Central memory CD4-positive, alpha-beta T cell (primary cell): Measurements from ENCODE around the gene SEPTIN8.

ENCODE experiments used
- DNase-seq: peaks from one replicate; pipeline ENCODE4 v3.0.0; 2022

SEPTIN8 gene

GRCh38 chr5:132764051-132764450 is 13.0 kb downstream of the SEPTIN8 start:
- no peak for DNase-seq

- DNase-seq = no peak
Observed at GRCh38 chr5:132763181-132764036, 13.6 kb downstream of the SEPTIN8 start.

DNA sequence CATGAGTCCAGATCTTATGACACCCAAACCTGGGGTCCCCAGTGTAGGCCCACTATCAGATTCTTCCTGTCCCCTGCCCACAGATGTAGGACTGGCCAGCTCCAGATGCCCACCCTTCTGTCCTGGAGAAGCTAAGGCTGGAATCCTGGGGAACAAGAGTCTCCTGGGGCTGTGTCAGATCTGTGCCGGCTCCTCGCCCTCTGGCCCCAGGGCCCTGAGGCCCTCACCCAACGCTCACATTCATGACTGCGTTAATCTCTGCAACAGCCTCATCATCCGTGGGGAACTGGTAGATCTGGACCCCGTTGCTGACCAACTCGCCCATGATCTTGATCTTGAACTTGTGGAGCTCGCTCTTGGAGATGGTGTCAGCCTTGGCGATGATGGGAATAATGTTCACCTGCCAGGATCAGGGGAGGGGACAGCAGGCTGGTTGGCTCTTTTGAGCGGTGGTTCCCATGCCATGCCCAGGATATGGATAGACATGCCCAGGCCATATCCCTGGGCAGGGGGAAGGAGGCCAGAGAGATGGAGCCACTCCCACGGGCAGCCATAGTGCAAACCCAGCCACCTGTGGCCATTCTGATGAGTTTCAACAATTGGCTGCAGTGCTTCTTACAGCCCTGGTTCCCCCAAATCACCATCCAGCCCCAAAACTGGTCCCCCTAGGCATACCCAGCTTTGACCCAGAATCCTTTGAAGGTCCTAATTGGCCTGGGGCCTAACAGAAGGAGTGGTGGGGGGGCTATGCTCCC is 14.6 kb downstream of the SEPTIN8 start:
- DNase-seq = no peak

DNA sequence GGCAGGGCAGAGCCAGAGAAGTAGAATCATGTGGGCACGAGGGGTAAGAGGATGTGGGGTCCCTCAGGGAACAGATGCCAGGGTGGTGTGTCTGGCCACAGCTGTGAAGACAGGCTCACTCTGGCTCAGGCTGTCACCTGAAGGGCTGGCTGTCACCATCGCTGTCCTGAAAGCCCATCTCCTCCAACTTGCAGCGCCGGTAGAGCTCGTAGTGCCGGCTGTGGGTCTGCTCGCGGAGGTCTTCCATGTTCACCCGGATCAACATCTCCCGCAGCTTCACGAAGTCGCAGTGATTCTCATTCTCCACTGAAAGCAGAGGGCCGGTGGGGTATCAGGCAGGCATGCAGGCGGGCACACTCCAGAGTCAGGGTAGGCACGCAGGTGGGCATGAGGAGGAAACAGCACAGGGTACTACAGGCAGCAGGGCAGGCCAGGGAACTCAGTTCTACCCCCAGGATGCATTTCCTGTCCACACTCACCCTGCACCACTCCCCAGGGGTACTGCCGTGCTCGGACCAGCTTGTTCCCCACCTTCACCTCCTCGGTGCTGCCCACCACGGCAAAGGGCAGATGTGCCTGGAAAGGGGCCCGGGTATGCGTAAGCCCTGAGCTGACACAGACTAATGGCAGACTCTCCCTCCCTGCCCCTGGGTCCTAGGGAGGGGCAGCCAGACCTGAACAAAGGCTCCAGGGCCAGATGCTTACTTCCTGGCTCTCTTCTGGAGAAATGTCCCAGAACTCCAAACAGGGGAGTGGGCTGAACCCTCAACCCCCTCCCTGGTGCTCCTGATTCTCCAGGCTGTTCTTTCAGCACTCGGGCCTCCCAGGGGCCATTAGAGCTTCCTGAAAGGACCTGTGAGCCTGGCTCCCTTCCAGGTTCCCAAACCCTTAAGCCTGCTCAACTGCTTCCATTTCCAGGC is 15.5 kb downstream of the SEPTIN8 start:
- DNase-seq = no peak

DNA sequence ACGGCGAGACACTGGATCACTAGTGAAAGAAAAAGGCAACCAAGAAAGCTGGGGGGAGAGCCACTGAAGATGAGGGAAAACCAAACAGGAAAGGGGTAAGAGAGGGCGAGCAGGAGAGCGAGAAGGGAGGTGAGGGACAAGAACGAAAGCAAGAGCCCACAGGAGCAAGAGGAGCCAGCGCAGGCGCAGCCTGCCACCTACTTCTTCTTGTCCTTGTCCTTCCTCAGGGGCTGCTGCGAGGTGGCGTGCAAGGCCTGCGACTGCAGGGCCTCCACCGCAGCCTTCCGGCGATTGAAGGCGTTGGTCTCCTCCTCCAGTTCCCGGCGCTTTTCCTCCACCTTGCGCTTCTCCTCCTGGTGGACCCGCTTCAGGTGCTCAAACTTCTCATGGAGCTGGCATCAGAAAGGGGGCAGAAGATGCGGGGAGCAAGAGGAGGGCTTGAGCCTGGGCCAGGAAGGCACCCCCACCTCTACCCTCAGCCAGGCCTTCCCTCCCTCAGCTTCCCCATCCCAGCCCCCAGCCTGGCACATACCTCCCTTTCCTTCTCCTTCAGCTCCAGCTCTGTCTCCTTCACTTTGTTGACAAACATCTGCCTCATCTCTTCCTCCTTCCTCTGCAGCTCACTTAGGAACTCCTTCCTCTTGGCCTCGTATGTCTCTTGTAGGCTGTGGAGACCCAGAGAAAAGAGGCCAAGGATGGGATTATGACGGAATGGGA is 16.3 kb downstream of the SEPTIN8 start:
- no peak for DNase-seq

DNA sequence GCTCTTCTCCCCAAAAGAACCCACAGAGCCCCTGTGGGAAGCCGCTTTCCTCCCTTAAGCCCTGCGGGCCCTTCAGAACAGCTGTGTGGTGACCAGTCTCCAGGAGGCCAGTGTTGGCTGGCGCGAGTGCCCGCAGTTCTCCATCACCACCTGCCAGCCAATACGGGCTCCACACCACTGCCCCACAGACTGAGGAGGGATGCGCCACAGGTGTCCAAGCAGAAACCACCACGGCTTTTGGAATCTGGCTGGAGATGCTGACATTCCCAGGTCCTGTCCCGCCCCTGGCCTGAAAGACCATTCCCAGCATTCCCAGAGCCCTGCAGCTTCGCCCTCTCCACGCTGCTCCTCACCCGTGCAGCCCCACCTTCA is 17.0 kb downstream of the SEPTIN8 start:
- DNase-seq = no peak

- no peak for DNase-seq
Observed at GRCh38 chr5:132759114-132760048, 17.7 kb downstream of the SEPTIN8 start.

- no peak for DNase-seq
Observed at GRCh38 chr5:132758451-132758850, 18.6 kb downstream of the SEPTIN8 start.

DNA sequence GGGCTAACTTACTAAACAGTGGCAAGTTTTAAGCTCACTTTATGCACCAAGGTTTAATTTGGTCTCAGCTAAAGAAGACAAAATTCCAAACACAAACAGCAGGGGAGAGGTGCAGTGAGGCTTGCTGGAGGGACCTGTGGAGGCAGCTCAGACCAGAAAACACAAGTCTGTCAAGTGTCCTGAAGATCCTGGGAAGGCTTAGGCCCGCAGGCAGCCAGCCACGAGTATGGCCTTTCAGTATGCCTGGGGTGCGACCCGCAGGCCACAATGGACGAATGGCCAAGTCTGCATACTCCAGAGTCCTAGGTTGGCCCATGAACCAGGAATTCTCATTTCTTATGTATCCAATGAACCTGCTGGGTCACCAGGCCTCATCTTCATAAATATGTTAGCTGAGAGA is 20.5 kb downstream of the SEPTIN8 start:
- DNase-seq = no peak

GRCh38 chr5:132754947-132755346 is 22.1 kb downstream of the SEPTIN8 start:
- no peak for DNase-seq

- no peak for DNase-seq
Observed at GRCh38 chr5:132754111-132754510, 22.9 kb downstream of the SEPTIN8 start.

DNA sequence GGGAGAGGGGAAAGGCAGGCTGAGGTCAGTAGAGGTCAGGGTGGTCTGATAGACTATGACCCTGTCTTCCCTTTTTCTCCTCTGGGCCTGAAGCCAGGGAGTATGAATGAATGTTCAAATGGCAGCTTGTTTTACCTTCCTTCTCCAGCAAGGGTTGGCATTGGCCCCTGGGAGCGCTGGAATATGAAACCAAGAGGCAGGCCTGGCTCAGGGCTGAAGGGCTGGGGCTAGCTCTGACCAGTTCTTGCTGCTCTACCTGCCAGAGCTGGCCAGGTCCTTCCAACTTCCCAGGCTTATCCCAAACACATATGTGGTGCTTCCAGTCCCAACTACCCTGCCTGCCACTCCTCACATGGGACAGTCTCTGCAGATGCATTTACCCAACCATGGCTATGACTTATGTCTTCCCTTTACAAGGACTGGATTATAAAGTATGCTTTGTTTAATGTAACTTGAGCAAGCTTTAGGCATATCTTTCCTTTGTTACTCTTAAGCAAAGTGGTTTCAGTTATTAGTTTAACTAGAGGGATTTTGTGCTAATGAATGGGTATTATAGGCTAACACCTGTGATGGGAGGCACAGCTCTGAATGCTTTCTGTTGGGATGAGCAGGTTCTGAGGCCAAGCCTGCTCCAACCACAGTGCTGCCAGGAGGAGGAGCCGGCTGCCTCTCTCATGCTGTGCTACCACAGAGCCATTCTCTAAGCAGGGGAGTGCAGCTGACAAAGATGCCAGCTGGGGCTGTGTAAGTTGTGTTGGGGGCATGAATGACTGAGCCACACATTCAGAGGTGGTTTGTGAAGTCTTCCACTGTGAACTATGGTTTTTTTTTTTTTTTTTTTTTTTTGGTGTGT is 23.7 kb downstream of the SEPTIN8 start:
- DNase-seq = no peak

GRCh38 chr5:132752581-132753125 is 24.4 kb downstream of the SEPTIN8 start:
- DNase-seq = no peak

GRCh38 chr5:132751971-132752580 is 25.0 kb downstream of the SEPTIN8 start:
- no peak for DNase-seq

DNA sequence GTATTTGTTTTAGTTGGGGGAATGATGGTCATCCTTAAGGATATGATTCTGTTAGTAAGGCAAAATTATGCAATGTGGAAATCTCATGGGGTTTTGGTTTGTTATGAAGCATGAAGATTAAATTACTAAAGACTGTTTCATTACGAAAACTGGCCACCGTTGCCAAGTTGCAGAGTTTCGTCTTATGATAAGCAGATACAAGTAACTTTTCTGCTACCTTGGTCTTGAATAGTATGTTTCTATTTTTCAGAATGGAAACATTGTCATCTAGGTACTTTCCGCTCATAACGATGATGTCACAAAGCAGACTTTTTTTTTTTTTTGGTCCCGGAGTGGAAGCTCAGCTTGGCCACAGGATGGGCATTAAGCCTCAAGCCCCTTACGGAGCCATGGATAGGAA is 25.6 kb downstream of the SEPTIN8 start:
- DNase-seq = no peak

- no peak for DNase-seq
Observed at GRCh38 chr5:132750471-132751230, 26.4 kb downstream of the SEPTIN8 start.

DNA sequence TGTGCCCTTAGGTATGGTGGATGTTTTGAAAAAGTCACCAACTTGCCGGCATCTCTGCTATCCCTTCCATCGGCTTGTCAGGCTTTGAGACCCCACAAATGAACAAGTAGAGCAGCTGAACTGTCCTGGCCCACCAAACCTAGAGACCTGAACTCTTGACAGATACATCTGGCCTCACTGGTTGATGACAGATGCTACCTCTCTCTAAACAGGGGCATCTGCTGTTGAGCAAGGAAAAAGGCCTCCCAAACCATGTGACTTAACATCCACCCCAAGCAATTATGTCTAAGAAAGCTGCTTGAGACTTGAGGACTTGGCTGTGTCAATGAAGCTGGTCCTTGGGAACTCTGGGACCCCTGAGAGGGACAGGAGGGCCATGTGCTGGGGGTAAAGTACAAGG is 27.5 kb downstream of the SEPTIN8 start:
- no peak for DNase-seq

DNA sequence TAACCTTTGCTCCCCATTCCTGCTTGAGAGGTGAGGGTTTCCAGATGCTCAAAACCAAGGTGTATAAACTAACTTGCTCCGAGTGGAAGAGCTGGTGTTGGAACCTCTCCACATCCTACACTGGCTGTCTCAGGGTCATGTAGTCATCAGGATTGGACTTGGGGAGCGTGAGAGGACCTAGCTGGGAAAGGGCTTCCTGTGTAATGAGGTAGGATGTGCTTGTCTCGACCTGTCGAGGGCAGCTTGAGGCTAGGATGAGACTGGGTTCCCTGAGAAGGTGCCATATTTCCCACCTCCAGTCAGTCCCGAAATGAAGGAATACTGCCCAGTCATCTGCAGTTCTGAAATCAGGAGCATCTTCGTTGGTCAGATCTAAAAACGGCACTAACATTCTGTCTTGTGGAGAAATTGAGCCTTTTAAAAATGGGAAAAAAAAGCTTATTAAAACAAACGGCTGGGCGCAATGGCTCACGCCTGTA is 28.5 kb downstream of the SEPTIN8 start:
- DNase-seq = no peak
